ENCODE results near the gene RARA.
A peak's percentile ranks its signal among the peaks of the same experiment; 100 is the strongest.
"Not testable (repeated sequence)": the region's sequence is repeated elsewhere in the genome, so short reads cannot be mapped to it uniquely, and the experiment has no call there.

The RARA gene

DNA sequence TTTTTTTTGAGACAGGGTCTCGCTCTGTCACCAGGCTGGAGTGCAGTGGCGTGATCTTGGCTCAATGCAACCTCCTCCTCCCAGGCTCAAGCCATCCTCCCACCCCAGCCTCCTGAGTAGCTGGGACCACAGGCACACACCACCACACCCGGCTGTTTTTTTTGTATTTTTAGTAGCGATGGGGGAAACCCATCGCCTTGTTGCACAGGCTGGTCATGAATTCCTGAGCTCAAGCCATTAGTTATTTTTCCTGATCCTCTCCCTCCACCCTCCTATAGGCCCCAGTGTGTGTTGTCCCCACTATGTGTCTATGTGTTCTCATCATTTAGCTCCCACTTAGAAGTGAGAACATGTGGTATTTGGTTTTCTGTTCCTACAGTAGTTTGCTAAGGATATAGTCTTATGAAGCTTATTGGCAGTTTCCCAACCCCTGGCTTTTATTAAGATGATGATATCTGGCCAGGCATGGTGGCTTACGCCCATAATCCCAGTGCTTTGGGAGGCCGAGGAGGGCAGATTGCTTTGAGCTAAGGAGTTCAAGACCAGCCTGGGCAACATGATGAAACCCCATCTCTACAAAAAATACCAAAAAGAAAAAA lies 9.7 kb upstream of the RARA start:
- not testable (repeated sequence) for DNase-seq

DNA sequence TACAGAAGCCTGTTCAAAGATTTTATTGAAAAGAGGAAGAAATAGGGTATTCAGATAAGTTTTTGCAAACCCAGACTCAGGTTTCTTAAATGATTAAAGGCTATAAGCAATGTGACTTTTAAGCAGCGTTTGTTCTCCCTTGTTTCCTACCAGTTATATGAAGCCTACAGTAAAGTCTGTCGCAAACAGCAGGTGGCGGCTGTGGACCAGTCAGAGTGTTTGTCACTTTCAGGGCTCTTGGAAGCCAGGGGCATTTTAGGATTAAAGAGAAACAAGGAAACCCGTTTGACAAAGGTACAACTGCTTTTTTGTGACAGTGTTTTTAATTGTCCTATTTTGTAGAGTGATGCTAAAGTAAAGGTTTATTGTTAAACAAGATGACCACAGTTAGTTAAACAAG lies 7.7 kb upstream of the RARA start:
- DNase-seq, result peak; percentile 53

DNA sequence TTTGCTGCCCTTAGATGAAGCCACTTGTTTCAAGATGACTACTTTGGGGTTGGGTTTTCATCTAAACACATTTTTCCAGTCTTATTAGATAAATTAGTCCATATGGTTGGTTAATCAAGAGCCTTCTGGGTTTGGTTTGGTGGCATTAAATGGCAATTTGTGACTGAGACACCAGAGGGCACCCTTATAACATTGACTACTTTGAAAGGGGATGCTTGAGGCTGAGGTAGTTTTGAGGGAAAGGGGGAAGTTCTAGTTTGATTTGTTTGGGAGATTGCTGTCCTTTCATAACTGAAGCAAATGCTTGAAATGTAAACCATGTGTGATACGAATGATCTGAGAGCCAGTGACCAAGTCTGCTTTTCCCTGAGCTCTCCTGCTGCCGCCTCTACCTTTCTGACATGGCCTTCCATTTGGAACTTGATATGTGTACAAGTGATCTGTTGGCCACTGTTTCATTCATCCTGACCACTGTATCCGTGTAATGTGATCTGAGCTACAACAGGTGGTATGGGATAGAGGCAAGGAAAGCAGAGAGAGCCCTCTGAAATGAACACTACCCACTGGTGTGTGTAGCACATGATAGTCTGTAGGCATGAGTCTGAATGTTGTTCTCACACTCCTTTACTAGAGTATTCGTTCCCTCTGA lies 5.8 kb upstream of the RARA start:
- peak; percentile 89 for DNase-seq

DNA sequence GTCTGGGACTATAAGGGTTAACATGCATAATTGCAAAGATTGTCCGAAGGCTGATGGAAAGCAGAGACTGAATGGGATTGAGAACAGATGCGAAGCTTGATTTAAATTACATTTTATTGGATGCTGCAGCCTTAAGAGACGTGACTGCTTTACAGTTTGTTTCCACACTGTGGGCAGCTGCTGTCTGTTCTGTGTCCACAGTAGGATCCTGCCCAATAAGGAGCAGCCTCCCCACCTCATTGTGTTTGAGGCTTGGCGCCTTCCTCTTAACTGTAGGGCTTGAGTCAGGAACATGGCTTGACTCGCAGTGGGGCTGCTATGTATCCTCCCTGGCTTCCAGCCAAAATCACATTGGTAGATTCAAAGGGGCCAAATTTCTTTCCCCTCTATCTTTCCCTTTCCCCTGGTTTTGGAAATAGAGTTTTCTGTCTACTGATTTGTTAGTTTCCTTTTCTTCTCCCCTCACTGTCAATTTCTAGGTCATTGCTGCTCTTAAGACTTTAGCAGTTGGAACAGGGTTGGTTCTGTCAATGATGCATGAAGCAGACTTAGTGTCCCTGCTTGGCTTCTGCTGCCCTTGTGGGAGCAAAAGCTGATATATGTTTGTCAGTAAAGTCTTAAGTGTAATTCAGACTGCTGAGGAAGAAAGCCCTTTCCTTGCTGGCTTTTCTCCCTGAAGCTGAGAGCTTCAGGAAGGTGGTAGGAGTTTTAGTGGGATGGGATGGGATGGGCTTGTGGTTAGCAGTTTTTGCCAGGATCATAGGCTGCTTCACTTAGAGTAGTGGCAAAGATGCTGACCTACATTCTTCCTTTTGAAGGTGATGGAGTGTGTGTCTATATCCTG lies 5.0 kb upstream of the RARA start:
- DNase-seq, result no peak

DNA sequence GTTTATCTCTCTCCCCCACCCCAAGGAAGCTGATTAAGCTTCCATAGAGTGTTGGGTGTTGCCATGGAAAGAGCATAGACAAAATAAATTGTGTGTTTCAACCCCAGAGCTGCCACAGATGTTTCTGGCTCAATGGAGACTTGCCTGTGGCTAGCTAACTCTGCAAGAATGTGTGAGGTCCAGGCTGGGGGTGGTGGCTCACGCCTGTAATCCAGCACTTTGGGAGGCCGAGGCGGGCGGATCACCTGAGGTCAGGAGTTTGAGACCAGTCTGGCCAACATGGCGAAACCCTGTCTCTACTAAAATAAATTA lies 4.5 kb upstream of the RARA start:
- DNase-seq, result not testable (repeated sequence)

GRCh38 chr17:40304866-40305265 lies 4.1 kb upstream of the RARA start:
- not testable (repeated sequence) for DNase-seq

DNA sequence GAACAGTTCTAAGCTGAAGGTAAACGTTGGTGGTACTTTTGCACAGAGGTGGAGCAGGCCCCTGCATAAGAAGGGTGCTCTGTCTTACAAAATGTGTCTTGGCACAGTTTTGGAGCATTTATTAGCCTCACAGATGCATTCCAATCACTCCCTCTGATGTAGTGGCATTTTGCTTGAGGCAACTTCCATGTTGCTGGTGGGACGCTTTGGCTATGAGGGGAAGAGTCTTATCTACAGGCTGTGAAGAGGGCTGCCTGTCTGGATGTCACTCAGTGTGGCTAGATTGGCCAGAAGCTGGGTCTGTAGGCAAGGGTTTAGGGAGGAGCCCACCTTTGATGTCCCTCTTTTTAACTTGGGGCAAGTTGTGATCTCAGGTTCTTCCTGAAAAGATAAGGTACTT lies 2.6 kb upstream of the RARA start:
- DNase-seq, result peak; percentile 53

DNA sequence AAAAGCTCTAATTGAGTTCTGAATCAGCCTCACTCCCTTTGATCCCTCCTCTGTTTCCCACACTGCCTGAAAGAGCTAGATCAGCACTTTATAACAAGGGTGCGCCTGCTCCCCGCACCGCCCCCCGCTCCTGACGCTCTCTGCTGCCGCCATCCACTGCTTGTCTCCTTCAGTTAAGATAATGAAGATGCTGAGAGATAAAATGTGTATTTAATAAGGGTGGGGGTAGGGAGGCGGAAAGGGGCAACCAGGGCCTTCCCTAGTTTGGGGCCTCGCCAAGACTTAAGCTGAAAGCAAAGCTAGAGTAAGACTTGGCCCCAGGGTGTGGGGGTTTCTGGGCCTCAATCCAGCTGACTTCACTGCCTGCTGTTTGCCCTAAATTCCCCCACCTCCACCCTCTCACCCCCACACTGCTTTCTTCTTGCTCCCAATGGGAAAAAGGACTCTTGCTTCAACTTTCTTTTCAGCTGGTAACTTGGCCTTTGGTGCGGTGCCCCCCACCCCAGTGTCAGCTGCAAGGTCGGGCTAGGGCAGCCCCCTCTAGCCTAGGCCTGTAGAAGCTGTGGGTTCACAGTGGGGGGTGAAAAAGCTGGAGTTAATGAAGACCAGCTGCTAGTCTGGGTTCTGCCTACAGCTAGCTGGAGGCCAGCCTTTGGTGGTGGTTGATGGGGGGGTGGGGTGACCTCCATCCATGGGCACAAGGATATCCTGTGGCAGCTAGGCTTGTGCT lies 1.8 kb upstream of the RARA start:
- DNase-seq, result peak; percentile 65

- peak; percentile 72 for DNase-seq
Observed at GRCh38 chr17:40307740-40308239, 1.2 kb upstream of the RARA start.

- no peak for DNase-seq
Observed at GRCh38 chr17:40309949-40310510, 1.1 kb downstream of the RARA start.

DNA sequence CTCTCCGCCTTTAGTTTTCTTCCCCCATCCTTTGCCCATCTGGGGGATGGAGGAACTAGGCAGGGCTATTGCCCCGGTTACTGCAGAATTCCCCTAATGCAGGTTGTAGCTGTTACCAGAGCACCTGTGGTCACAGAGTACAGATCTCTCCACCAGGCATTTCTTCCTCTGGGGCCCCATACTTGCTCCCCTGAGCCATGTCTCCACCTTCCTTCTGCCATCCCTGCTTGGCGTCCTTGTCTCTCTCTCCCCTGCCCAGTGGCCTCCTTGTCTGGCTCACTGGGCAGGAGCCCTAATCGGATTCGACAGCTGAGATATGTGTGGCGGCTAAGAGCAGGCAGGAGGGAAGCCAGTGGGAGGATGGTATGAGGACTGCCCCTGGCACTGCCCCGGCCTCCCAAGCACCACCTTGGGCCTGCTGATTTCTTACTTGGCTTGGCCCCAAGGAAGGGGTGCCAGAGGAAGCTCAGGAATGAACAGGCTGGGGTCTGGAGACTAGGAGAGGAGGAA lies 2.0 kb downstream of the RARA start:
- DNase-seq, result no peak

GRCh38 chr17:40311575-40311974 lies 2.6 kb downstream of the RARA start:
- peak; percentile 70 for DNase-seq

GRCh38 chr17:40312131-40312731 lies 3.3 kb downstream of the RARA start:
- DNase-seq, result no peak

GRCh38 chr17:40312893-40313667 lies 4.1 kb downstream of the RARA start:
- DNase-seq, result no peak

DNA sequence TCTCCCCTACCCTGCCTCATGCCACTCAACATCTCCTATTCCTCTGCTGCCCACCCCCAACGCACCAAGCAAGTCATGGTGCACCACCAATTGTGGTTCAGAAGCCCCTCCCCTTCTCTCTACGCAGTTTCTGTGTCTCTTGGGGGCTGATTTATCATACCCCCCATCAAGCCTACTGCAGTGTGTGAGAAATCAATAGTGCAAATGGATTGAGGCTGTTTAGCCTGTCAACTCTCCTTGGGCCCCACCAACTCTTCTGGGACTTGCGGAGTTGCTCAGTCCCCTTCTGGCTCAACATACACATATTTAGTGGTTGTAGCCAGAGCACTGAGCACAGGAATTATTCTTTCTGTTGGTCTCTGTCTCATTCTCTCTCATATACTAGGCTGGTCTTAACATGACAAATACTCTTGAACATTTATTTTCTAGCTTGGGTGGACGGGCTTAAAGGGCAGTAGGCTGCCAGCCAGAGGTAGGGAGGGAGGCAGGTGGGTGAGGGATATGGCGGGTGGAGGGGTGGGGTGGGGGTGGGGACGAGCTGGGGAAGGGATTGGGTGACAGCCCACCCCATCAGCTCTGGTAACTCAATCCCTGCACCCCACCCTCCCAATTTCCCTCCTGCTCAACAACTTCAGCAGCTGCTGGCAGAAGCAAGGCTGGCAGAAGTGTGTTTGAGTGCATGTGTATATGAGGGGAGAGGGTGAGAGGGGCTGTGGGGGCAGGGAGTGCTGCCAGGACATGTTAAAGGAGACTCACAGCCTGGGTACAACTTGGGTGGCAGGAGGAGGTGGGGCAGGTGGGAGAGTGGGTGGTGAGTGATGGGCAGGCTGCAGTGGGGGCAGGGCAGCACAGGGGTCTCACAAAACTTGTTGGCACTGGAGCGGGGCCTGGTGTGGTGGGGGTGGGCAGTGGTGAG lies 4.9 kb downstream of the RARA start:
- no peak for DNase-seq

DNA sequence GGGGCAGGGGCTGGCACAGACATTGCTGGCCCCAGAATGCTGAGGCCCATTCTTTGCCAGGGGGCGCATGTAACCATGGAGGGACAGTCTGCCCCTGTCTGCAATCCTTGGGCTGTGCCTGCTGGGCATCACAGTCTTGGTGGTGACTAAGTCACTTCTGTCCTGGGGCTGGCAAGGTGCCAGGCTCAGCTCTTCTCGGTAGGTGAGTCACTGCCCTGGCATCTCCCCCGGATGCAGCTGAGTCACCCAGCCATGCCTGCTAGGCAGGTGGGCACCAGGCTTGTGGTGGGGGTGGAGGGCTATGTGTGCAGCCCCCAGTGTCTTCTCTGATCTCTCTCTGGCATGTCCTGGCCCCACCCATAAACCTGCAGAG lies 5.6 kb downstream of the RARA start:
- peak; percentile 91 for DNase-seq

GRCh38 chr17:40315206-40315605 lies 6.2 kb downstream of the RARA start:
- no peak for DNase-seq

DNA sequence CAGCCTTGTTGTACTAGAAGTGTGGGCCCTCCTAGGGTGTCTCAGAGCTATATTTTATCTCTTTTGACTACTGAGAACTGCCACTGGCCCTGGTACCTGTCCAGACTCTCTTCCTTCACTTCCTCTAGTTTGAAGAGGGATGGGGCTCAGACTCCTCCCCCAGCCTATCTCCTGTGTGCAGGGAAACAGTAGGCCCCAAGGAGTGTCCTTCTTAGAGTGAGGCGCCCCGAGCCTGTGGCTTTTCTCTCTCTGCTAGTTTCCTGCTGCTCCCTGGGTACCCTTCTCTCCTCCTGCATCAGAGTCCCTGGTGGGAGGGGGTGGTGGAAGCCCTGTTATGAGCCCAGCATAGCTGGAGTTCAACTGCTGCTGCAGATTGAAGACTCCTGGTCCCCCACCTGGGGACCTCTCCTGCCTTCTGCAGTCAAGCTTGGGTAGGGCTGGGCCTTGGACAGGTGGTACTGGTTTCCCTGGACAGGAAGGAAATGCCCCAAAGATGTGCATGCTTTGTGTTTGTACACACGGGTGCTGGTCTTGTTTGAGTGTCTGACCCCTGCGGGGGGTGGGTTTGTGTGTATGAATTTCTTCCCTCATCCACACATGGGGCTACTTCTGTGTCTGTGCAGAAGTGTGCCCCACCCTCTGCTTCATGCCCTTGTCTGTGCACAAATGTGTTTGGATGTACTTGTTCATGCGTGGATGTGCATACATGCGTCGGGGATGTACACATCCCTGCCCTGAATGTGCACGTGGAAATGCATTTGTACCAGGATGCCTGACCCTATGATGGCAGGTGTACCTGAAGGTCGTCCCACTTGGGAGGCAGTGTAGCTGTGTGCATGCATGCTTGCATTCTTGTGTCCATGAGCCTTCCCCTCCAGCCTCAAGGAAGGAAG lies 6.9 kb downstream of the RARA start:
- DNase-seq, result peak; percentile 82
